C4-2B (cell line): Measurements from ENCODE around the gene SCAMP1.

ENCODE experiments used
- H3K27ac ChIP-seq: fragments of 450-650 bp; 2 replicates; pipeline ENCODE4 v1.5.1; 2017
- CTCF ChIP-seq: fragments of 450-650 bp; conservative IDR thresholded peaks from 2 replicates; pipeline ENCODE4 v1.5.1; 2017; ENCODE audit warnings: mild to moderate bottlenecking
- ZFX ChIP-seq: fragments of 450-650 bp; IDR thresholded peaks from 2 replicates; pipeline ENCODE4 v1.6.1; 2017

The SCAMP1 gene

GRCh38 chr5:78487846-78488245 lies 127.4 kb downstream of the SCAMP1 start:
- TF ChIP-seq ZFX (no peak), CTCF (no peak)
- H3K27ac ChIP-seq: no peak overlapping the region

- no peak overlapping the region for H3K27ac ChIP-seq
- TF ChIP-seq CTCF: no peak
- TF ChIP-seq ZFX: no peak
Measured at GRCh38 chr5:78490709-78491485, 130.5 kb downstream of the SCAMP1 start.

GRCh38 chr5:78492224-78492623 lies 131.8 kb downstream of the SCAMP1 start:
- H3K27ac ChIP-seq: no peak overlapping the region
- no peak for TF ChIP-seq CTCF
- no peak for TF ChIP-seq ZFX

- H3K27ac ChIP-seq: no peak overlapping the region
Measured at GRCh38 chr5:78492650-78493049, 132.2 kb downstream of the SCAMP1 start.

GRCh38 chr5:78495800-78496199 lies 135.4 kb downstream of the SCAMP1 start:
- H3K27ac ChIP-seq: no peak overlapping the region
- TF ChIP-seq CTCF (no peak), ZFX (no peak)

More at GRCh38 chr5:78492650-78493049, 132.2 kb downstream of the SCAMP1 start:
- no peak for TF ChIP-seq ZFX
- no peak for TF ChIP-seq CTCF

GRCh38 chr5:78496373-78496772 lies 136.0 kb downstream of the SCAMP1 start:
- TF ChIP-seq ZFX (no peak), CTCF (no peak)
- no peak overlapping the region for H3K27ac ChIP-seq

- no peak overlapping the region for H3K27ac ChIP-seq
- TF ChIP-seq ZFX (no peak), CTCF (no peak)
Measured at GRCh38 chr5:78497573-78498533, 137.4 kb downstream of the SCAMP1 start.
